ENCODE data around the gene SOX6.

SOX6 gene

GRCh38 chr11:16011396-16011795 lies 344.9 kb downstream of the SOX6 start:
- Histone ChIP-seq H2AFZ (ENCODE audit: low read depth, low read length) (no peak overlapping the region), H3K27me3 (ENCODE audit: insufficient read depth, low read length) (no peaks in the 10 kb centered on the region), H3K36me3 (ENCODE audit: insufficient read depth, low read length) (no peaks in the 10 kb centered on the region), H3K9me3 (ENCODE audit: low read length) (no peaks in the 10 kb centered on the region), H3K4me3 (ENCODE audit: low read length) (no peak overlapping the region), H3K4me1 (ENCODE audit: insufficient read depth, low read length) (peaks cover 15% of the 10 kb centered on the region)

- H3K4me1 ChIP-seq (ENCODE audit: insufficient read depth, low read length): peaks cover 5% of the 10 kb centered on the region
- H3K4me3 ChIP-seq (ENCODE audit: low read length): no peak overlapping the region
- H2AFZ ChIP-seq (ENCODE audit: low read depth, low read length): no peak overlapping the region
- no peaks in the 10 kb centered on the region for H3K9me3 ChIP-seq (ENCODE audit: low read length)
- H3K27me3 ChIP-seq (ENCODE audit: insufficient read depth, low read length): no peaks in the 10 kb centered on the region
- H3K36me3 ChIP-seq (ENCODE audit: insufficient read depth, low read length): no peaks in the 10 kb centered on the region
These were observed 347.3 kb downstream of the SOX6 start for GRCh38 chr11:16009021-16009420.

GRCh38 chr11:16007514-16007913 lies 348.8 kb downstream of the SOX6 start:
- no peak overlapping the region for H3K4me3 ChIP-seq (ENCODE audit: low read length)
- no peaks in the 10 kb centered on the region for H3K27me3 ChIP-seq (ENCODE audit: insufficient read depth, low read length)
- H3K9me3 ChIP-seq (ENCODE audit: low read length): no peaks in the 10 kb centered on the region
- H3K36me3 ChIP-seq (ENCODE audit: insufficient read depth, low read length): no peaks in the 10 kb centered on the region
- peaks cover 5% of the 10 kb centered on the region for H3K4me1 ChIP-seq (ENCODE audit: insufficient read depth, low read length)
- H2AFZ ChIP-seq (ENCODE audit: low read depth, low read length): no peak overlapping the region

GRCh38 chr11:16002942-16003341 lies 353.4 kb downstream of the SOX6 start:
- Histone ChIP-seq H3K4me1 (ENCODE audit: insufficient read depth, low read length) (peaks cover 9% of the 10 kb centered on the region), H3K4me3 (ENCODE audit: low read length) (no peak overlapping the region), H2AFZ (ENCODE audit: low read depth, low read length) (no peak overlapping the region), H3K27me3 (ENCODE audit: insufficient read depth, low read length) (no peaks in the 10 kb centered on the region), H3K9me3 (ENCODE audit: low read length) (no peaks in the 10 kb centered on the region), H3K36me3 (ENCODE audit: insufficient read depth, low read length) (no peaks in the 10 kb centered on the region)

- H3K4me1 ChIP-seq (ENCODE audit: insufficient read depth, low read length): peaks cover 9% of the 10 kb centered on the region
- H3K27me3 ChIP-seq (ENCODE audit: insufficient read depth, low read length): no peaks in the 10 kb centered on the region
- no peak overlapping the region for H3K4me3 ChIP-seq (ENCODE audit: low read length)
- no peaks in the 10 kb centered on the region for H3K36me3 ChIP-seq (ENCODE audit: insufficient read depth, low read length)
- no peaks in the 10 kb centered on the region for H3K9me3 ChIP-seq (ENCODE audit: low read length)
- peak overlapping the region; percentile 82 for H2AFZ ChIP-seq (ENCODE audit: low read depth, low read length)
These were observed 354.4 kb downstream of the SOX6 start for GRCh38 chr11:16001899-16002426.

- H3K4me1 ChIP-seq (ENCODE audit: insufficient read depth, low read length): peaks cover 9% of the 10 kb centered on the region
- no peaks in the 10 kb centered on the region for H3K27me3 ChIP-seq (ENCODE audit: insufficient read depth, low read length)
- no peaks in the 10 kb centered on the region for H3K36me3 ChIP-seq (ENCODE audit: insufficient read depth, low read length)
- no peak overlapping the region for H3K4me3 ChIP-seq (ENCODE audit: low read length)
- H3K9me3 ChIP-seq (ENCODE audit: low read length): no peaks in the 10 kb centered on the region
- no peak overlapping the region for H2AFZ ChIP-seq (ENCODE audit: low read depth, low read length)
These were observed 355.2 kb downstream of the SOX6 start for GRCh38 chr11:16001044-16001568.

- Histone ChIP-seq H3K27me3 (ENCODE audit: insufficient read depth, low read length) (no peaks in the 10 kb centered on the region), H2AFZ (ENCODE audit: low read depth, low read length) (no peak overlapping the region), H3K9me3 (ENCODE audit: low read length) (no peaks in the 10 kb centered on the region), H3K4me3 (ENCODE audit: low read length) (no peak overlapping the region), H3K4me1 (ENCODE audit: insufficient read depth, low read length) (peaks cover 9% of the 10 kb centered on the region), H3K36me3 (ENCODE audit: insufficient read depth, low read length) (no peaks in the 10 kb centered on the region)
These were observed 356.3 kb downstream of the SOX6 start for GRCh38 chr11:16000065-16000464.

- Histone ChIP-seq H2AFZ (ENCODE audit: low read depth, low read length) (no peak overlapping the region), H3K27me3 (ENCODE audit: insufficient read depth, low read length) (no peaks in the 10 kb centered on the region), H3K4me1 (ENCODE audit: insufficient read depth, low read length) (no peaks in the 10 kb centered on the region), H3K36me3 (ENCODE audit: insufficient read depth, low read length) (no peaks in the 10 kb centered on the region), H3K9me3 (ENCODE audit: low read length) (no peaks in the 10 kb centered on the region), H3K4me3 (ENCODE audit: low read length) (no peak overlapping the region)
These were observed 363.0 kb downstream of the SOX6 start for GRCh38 chr11:15993345-15993744.

GRCh38 chr11:15991215-15991614 lies 365.1 kb downstream of the SOX6 start:
- Histone ChIP-seq H2AFZ (ENCODE audit: low read depth, low read length) (no peak overlapping the region), H3K9me3 (ENCODE audit: low read length) (no peaks in the 10 kb centered on the region), H3K27me3 (ENCODE audit: insufficient read depth, low read length) (no peaks in the 10 kb centered on the region), H3K4me1 (ENCODE audit: insufficient read depth, low read length) (no peaks in the 10 kb centered on the region), H3K4me3 (ENCODE audit: low read length) (no peak overlapping the region), H3K36me3 (ENCODE audit: insufficient read depth, low read length) (no peaks in the 10 kb centered on the region)

GRCh38 chr11:15989685-15990084 lies 366.7 kb downstream of the SOX6 start:
- H3K4me1 ChIP-seq (ENCODE audit: insufficient read depth, low read length): no peaks in the 10 kb centered on the region
- H3K9me3 ChIP-seq (ENCODE audit: low read length): no peaks in the 10 kb centered on the region
- no peak overlapping the region for H3K4me3 ChIP-seq (ENCODE audit: low read length)
- H2AFZ ChIP-seq (ENCODE audit: low read depth, low read length): no peak overlapping the region
- H3K36me3 ChIP-seq (ENCODE audit: insufficient read depth, low read length): no peaks in the 10 kb centered on the region
- H3K27me3 ChIP-seq (ENCODE audit: insufficient read depth, low read length): no peaks in the 10 kb centered on the region

GRCh38 chr11:15988693-15989231 lies 367.6 kb downstream of the SOX6 start:
- no peaks in the 10 kb centered on the region for H3K9me3 ChIP-seq (ENCODE audit: low read length)
- no peak overlapping the region for H3K4me3 ChIP-seq (ENCODE audit: low read length)
- no peaks in the 10 kb centered on the region for H3K27me3 ChIP-seq (ENCODE audit: insufficient read depth, low read length)
- H3K36me3 ChIP-seq (ENCODE audit: insufficient read depth, low read length): no peaks in the 10 kb centered on the region
- H3K4me1 ChIP-seq (ENCODE audit: insufficient read depth, low read length): no peaks in the 10 kb centered on the region
- no peak overlapping the region for H2AFZ ChIP-seq (ENCODE audit: low read depth, low read length)

- no peaks in the 10 kb centered on the region for H3K27me3 ChIP-seq (ENCODE audit: insufficient read depth, low read length)
- H3K4me3 ChIP-seq (ENCODE audit: low read length): no peak overlapping the region
- H2AFZ ChIP-seq (ENCODE audit: low read depth, low read length): no peak overlapping the region
- no peaks in the 10 kb centered on the region for H3K4me1 ChIP-seq (ENCODE audit: insufficient read depth, low read length)
- no peaks in the 10 kb centered on the region for H3K9me3 ChIP-seq (ENCODE audit: low read length)
- H3K36me3 ChIP-seq (ENCODE audit: insufficient read depth, low read length): no peaks in the 10 kb centered on the region
These were observed 368.3 kb downstream of the SOX6 start for GRCh38 chr11:15988016-15988550.

GRCh38 chr11:15987046-15987445 lies 369.3 kb downstream of the SOX6 start:
- Histone ChIP-seq H3K4me3 (ENCODE audit: low read length) (no peak overlapping the region), H3K9me3 (ENCODE audit: low read length) (no peaks in the 10 kb centered on the region), H2AFZ (ENCODE audit: low read depth, low read length) (no peak overlapping the region), H3K4me1 (ENCODE audit: insufficient read depth, low read length) (no peaks in the 10 kb centered on the region), H3K27me3 (ENCODE audit: insufficient read depth, low read length) (no peaks in the 10 kb centered on the region), H3K36me3 (ENCODE audit: insufficient read depth, low read length) (no peaks in the 10 kb centered on the region)

GRCh38 chr11:15985860-15986139 lies 370.5 kb downstream of the SOX6 start:
- Histone ChIP-seq H3K4me1 (ENCODE audit: insufficient read depth, low read length) (no peaks in the 10 kb centered on the region), H2AFZ (ENCODE audit: low read depth, low read length) (no peak overlapping the region), H3K4me3 (ENCODE audit: low read length) (no peak overlapping the region), H3K9me3 (ENCODE audit: low read length) (no peaks in the 10 kb centered on the region), H3K27me3 (ENCODE audit: insufficient read depth, low read length) (no peaks in the 10 kb centered on the region), H3K36me3 (ENCODE audit: insufficient read depth, low read length) (no peaks in the 10 kb centered on the region)
